ENCODE measurements around the gene POC1B.

Gene POC1B

GRCh38 chr12:89453121-89453978, 72.5 kb downstream of the POC1B start:
- DNase-seq (ENCODE audit: insufficient read length) (no peak), FAIRE-seq (no peak)
- TF ChIP-seq TAF1 (IDR thresholded peaks at IDR 0.05; ENCODE audit: borderline replicate concordance, low read depth, low read length) (no peak), POLR2AphosphoS5 (IDR thresholded peaks at IDR 0.05; ENCODE audit: low read depth, low read length) (no peak), POLR2A (IDR thresholded peaks at IDR 0.05; ENCODE audit: low read depth, low read length) (no peak)

- FAIRE-seq (no peak), DNase-seq (ENCODE audit: insufficient read length) (no peak)
- TF ChIP-seq POLR2AphosphoS5 (IDR thresholded peaks at IDR 0.05; ENCODE audit: low read depth, low read length) (no peak), POLR2A (IDR thresholded peaks at IDR 0.05; ENCODE audit: low read depth, low read length) (no peak), TAF1 (IDR thresholded peaks at IDR 0.05; ENCODE audit: borderline replicate concordance, low read depth, low read length) (no peak)
These were observed 74.0 kb downstream of the POC1B start for GRCh38 chr12:89451841-89452251.

- no peak for TF ChIP-seq TAF1 (IDR thresholded peaks at IDR 0.05; ENCODE audit: borderline replicate concordance, low read depth, low read length)
- no peak for DNase-seq (ENCODE audit: insufficient read length)
- FAIRE-seq: no peak
These were observed 74.9 kb downstream of the POC1B start for GRCh38 chr12:89450907-89451306.

- DNase-seq (ENCODE audit: insufficient read length): no peak
- TF ChIP-seq TAF1 (IDR thresholded peaks at IDR 0.05; ENCODE audit: borderline replicate concordance, low read depth, low read length) (no peak), POLR2A (IDR thresholded peaks at IDR 0.05; ENCODE audit: low read depth, low read length) (no peak), POLR2AphosphoS5 (IDR thresholded peaks at IDR 0.05; ENCODE audit: low read depth, low read length) (no peak)
- no peak for FAIRE-seq
These were observed 76.9 kb downstream of the POC1B start for GRCh38 chr12:89448951-89449371.

GRCh38 chr12:89448526-89448925, 77.3 kb downstream of the POC1B start:
- TF ChIP-seq POLR2A (IDR thresholded peaks at IDR 0.05; ENCODE audit: low read depth, low read length) (no peak), TAF1 (IDR thresholded peaks at IDR 0.05; ENCODE audit: borderline replicate concordance, low read depth, low read length) (no peak), POLR2AphosphoS5 (IDR thresholded peaks at IDR 0.05; ENCODE audit: low read depth, low read length) (no peak)
- FAIRE-seq (no peak), DNase-seq (ENCODE audit: insufficient read length) (no peak)

GRCh38 chr12:89439941-89440340, 85.9 kb downstream of the POC1B start:
- TF ChIP-seq POLR2AphosphoS5 (IDR thresholded peaks at IDR 0.05; ENCODE audit: low read depth, low read length) (no peak), TAF1 (IDR thresholded peaks at IDR 0.05; ENCODE audit: borderline replicate concordance, low read depth, low read length) (no peak), POLR2A (IDR thresholded peaks at IDR 0.05; ENCODE audit: low read depth, low read length) (no peak)
- DNase-seq (ENCODE audit: insufficient read length): no peak
- FAIRE-seq: no peak

GRCh38 chr12:89437231-89437630, 88.6 kb downstream of the POC1B start:
- FAIRE-seq (no peak), DNase-seq (ENCODE audit: insufficient read length) (no peak)
- TF ChIP-seq TAF1 (IDR thresholded peaks at IDR 0.05; ENCODE audit: borderline replicate concordance, low read depth, low read length) (no peak), POLR2AphosphoS5 (IDR thresholded peaks at IDR 0.05; ENCODE audit: low read depth, low read length) (no peak), POLR2A (IDR thresholded peaks at IDR 0.05; ENCODE audit: low read depth, low read length) (no peak)

GRCh38 chr12:89436062-89436461, 89.8 kb downstream of the POC1B start:
- no peak for DNase-seq (ENCODE audit: insufficient read length)
- TF ChIP-seq POLR2AphosphoS5 (IDR thresholded peaks at IDR 0.05; ENCODE audit: low read depth, low read length) (no peak), POLR2A (IDR thresholded peaks at IDR 0.05; ENCODE audit: low read depth, low read length) (no peak), TAF1 (IDR thresholded peaks at IDR 0.05; ENCODE audit: borderline replicate concordance, low read depth, low read length) (no peak)
- FAIRE-seq: no peak

GRCh38 chr12:89433634-89434033, 92.2 kb downstream of the POC1B start:
- DNase-seq (ENCODE audit: insufficient read length) (no peak), FAIRE-seq (no peak)
- TF ChIP-seq POLR2A (IDR thresholded peaks at IDR 0.05; ENCODE audit: low read depth, low read length) (no peak), TAF1 (IDR thresholded peaks at IDR 0.05; ENCODE audit: borderline replicate concordance, low read depth, low read length) (no peak), POLR2AphosphoS5 (IDR thresholded peaks at IDR 0.05; ENCODE audit: low read depth, low read length) (no peak)

- DNase-seq (ENCODE audit: insufficient read length) (no peak), FAIRE-seq (no peak)
- TF ChIP-seq TAF1 (IDR thresholded peaks at IDR 0.05; ENCODE audit: borderline replicate concordance, low read depth, low read length) (no peak), POLR2AphosphoS5 (IDR thresholded peaks at IDR 0.05; ENCODE audit: low read depth, low read length) (no peak), POLR2A (IDR thresholded peaks at IDR 0.05; ENCODE audit: low read depth, low read length) (no peak)
These were observed 93.5 kb downstream of the POC1B start for GRCh38 chr12:89432396-89432795.

- FAIRE-seq: no peak
- TF ChIP-seq POLR2AphosphoS5 (IDR thresholded peaks at IDR 0.05; ENCODE audit: low read depth, low read length): no peak
- no peak for TF ChIP-seq POLR2A (IDR thresholded peaks at IDR 0.05; ENCODE audit: low read depth, low read length)
- TF ChIP-seq TAF1 (IDR thresholded peaks at IDR 0.05; ENCODE audit: borderline replicate concordance, low read depth, low read length): no peak
- DNase-seq (ENCODE audit: insufficient read length): no peak
These were observed 96.3 kb downstream of the POC1B start for GRCh38 chr12:89429528-89429927.

- DNase-seq (ENCODE audit: insufficient read length) (no peak), FAIRE-seq (peak; percentile 14)
- TF ChIP-seq POLR2AphosphoS5 (IDR thresholded peaks at IDR 0.05; ENCODE audit: low read depth, low read length): no peak
These were observed 98.2 kb downstream of the POC1B start for GRCh38 chr12:89427508-89428156.

Measured in GM12892 (cell line).